ENCODE measurements around the gene HMGN4.

The HMGN4 gene

DNA sequence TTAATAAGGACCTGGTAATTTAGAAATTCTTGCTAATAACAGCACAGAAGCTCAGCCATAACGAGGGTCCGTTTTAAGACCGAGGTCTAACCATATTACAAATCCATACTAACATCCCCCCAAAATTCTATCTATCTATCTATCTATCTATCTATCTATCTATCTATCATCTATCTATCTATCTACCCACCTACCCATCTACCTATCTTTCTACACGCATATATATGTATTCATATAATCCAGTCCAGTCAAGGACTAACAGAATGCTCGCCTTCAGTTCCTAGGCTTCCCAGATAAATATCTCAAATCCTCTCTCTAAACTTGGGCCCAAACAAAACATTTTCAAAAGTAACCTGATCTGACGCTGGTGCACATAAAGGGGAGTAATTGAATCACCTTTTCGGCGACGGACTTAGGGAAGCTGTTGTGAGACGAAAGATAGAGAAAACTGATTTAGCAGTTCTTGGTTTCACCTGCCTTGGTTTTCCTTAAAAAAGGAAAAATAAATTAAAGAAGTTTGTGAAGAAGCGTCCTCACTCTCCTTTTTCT, 14.5 kb downstream of the HMGN4 start:
- DNase-seq: no peak

- DNase-seq: peak; percentile 61
Observed at GRCh38 chr6:26553264-26553634, 15.1 kb downstream of the HMGN4 start.

DNA sequence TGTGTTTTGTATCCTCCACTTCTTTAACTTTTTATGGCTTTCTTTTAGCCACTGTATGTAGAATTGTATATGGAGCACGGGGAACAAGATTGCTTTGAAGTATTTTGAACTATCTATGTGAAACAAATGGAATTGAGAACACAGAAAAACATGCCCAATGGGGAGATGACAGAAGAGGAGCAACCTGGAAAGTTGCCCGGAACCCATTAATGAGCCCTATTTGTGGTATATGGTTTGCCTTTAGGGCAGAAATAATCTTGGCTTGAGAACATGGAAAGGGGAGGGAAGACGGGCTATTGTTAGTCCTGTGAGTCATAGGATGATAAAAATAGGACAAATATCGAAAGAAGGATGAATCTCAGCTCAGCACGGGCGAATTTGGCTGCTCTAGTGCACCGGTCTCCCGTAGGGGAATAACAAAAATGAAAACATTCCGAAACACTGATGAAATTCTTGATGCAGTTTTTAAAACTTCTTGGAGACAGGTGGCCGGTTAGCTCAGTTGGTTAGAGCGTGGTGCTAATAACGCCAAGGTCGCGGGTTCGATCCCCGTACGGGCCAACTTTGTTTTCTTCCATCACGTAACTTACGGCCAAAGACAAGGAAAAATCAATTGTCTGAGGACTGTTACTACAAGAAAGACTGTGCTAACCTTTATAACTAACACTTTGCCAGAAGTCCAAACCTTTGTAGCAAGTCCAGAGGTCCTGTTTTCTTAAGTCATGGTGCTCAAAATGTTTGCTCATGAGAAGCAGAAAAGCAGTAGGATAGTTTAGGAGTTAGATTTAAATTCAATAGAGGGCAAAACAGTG, 15.7 kb downstream of the HMGN4 start:
- DNase-seq: peak; percentile 63

- no peak for DNase-seq
Observed at GRCh38 chr6:26554447-26554696, 16.2 kb downstream of the HMGN4 start.

- peak; percentile 32 for DNase-seq
Observed at GRCh38 chr6:26554697-26555504, 16.7 kb downstream of the HMGN4 start.

DNA sequence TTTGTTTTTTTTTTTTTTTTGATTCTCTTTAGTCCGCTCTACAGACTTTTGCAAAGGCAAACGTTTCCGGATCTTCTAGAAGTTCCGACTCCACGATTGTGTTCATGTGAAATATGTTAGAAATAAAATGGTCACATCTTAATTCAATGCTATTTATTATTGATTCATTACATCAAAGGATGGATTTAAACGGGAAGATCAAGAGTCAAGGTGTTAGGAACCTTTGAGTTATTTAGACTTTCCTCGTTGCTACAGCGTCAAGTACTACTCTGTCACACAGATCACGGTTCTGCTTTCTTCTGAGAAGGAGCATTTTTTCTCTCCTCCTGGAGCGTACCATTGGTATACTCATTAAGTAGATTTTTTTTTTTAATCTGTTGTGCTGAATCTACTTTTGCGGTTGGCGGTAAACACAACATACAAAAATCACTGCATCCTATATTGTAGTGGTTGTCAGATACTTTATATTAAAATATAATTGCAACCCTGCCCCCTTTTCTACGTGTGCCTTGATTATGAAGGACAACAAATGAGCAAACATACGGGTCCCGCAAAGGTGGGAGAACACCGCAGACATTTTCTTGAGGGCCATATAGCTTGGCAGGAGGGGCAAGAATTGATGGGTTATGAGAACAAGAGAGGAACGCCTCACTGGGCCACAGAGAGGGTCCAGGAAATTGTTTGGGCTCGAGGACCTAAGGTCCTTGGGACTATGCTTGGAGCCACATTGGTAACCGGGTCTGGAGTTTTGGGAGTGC, 17.5 kb downstream of the HMGN4 start:
- DNase-seq: no peak

- DNase-seq: no peak
Observed at GRCh38 chr6:26556263-26557070, 18.3 kb downstream of the HMGN4 start.

DNA sequence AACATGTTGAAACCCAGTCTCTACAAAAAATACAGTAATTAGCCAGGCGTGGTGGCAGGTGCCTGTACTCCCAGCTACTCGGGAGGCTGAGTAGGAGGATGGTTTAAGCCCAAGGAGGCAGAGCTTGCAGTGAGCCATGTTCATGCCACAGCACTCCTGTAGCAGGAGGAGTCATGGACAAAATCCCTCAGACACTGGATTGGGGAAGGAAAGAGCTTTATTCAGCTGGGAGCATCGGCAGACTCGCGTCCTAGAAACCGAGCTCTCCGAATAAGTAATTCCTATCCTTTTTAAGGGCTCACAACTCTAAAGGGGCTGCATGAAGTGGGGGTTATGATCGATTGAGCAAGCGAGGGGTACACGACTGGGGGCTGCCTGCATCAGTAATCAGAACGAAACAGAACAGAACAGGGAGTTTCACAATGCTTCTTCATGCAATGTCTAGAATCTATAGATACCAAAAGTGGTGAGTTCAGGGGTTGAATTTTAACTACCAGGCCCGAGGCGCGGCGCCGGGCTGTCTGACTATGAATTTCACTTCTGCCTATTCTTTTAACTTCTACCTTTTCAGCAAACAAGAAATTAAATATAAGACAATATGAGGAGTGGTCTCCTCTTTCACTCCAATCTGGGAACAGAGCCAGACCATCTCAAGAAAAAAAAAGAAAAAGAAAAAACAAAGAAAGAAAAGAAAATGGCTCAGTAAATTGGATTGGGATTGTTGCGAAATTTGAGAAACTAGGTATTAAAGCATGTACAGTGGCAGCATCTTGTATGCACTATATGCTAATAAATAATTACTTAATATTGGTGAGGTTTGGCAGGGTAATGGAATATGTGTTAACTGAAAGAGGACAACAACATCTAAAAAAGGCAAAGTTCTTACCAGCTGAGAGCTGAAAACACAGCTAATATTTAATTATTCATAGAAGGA, 23.6 kb downstream of the HMGN4 start:
- DNase-seq: no peak

DNA sequence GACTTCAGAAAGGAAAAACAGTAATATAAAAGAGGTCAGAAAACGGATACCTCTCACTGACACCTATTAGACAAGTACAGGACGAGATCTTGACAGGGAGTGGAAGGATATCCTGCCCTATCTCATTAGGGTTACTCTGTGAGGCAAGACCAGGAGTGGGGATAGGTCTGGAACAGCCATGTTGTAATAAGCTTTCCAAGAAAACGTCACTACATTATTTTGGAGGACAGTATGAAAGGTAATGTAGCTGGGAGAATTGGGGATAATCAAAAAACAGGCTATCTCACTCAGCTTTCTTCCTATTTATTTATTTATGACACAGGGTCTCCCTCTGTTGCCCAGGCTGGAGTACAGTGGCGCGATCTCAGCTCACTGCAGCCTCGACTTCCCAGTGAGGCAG, 25.3 kb downstream of the HMGN4 start:
- no peak for DNase-seq

GRCh38 chr6:26568601-26569432, 30.7 kb downstream of the HMGN4 start:
- peak; percentile 100 for DNase-seq

GRCh38 chr6:26569433-26569764, 31.2 kb downstream of the HMGN4 start:
- DNase-seq: no peak

DNA sequence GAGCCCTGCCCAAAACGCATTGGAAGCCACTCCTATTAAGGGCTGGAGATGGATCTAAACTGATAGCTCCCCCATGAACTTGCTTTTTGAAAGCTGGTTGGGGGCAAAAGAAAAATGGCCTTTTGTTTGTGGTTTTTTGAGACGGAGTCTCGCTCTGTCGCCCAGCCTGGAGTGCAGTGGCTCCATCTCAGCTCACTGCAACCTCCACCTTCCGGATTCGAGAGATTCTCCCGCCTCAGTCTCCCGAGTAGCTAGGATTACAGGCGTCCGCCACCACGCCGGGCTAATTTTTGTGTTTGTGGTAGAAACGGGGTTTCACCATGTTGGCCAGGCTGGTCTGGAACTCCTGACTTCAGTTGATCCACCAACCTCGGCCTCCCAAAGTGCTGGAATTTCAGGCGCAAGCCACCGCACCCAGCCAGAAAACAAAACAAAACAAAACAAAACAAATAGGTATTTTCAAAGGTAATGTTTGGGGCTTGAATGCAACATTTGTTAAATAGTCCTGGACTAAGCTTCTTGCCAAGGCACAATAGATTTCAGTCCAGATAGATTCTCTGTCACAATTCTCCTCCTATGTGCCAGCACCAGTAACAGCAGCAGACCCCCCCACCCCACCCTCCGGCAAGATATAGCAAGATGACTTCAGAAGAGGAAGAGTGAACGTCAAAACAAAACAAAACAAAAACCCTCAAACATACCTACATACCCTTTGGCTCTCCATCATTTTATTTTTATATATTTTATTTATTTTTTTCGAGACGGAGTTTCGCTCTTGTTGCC, 32.1 kb downstream of the HMGN4 start:
- DNase-seq: no peak

DNA sequence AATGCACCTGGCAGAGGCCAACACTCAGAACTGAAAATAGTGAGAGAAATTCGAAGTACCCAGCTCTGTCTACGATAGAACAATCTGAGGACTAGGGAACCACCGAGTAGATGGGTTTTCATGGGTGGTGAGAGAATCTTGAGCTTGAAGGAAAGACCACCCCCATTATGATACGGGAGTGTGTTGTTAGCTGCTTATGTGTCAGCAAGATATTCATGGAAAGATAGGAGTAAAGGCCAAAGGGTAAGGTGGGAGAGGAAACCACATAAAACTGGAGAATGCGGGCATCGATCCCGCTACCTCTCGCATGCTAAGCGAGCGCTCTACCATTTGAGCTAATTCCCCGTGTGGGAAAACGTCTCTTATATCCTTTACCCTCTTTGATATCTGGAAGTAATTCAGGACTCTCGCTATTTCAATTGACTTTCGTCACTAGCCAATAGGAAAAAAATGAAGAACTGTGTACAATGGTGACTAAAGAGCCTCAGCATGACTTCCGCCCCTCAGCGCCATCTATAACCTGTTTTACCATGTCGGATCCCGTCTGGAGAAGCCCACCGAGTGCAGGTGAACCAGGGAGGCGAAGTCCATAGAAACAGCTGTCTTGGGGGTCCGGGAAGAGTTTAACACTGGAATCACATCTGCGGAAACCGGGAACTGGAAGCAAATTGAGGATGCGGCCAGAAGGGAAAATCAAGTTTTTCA, 33.6 kb downstream of the HMGN4 start:
- DNase-seq: no peak

DNA sequence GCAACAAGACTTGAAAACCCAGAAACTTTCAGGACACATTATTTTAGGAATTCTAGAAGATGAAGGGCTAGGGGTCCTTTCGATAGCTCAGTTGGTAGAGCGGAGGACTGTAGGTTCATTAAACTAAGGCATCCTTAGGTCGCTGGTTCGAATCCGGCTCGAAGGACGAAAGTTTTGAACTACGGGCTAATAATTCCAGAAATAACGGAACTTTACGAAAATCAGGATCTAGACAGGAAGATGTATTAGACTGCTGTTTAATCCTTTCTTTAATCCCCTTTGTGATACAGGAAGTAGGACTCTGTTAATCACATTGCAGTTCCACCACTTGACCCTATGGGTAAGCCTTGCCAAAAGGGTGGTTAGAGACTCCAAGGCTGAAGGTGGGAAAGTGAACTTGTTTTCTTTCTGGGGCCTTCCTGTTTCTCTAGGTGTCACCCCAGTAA, 37.4 kb downstream of the HMGN4 start:
- no peak for DNase-seq

GRCh38 chr6:26576407-26576843, 38.3 kb downstream of the HMGN4 start:
- no peak for DNase-seq

GRCh38 chr6:26576929-26577719, 39.0 kb downstream of the HMGN4 start:
- DNase-seq: peak; percentile 49

- no peak for DNase-seq
Observed at GRCh38 chr6:26577720-26578072, 39.5 kb downstream of the HMGN4 start.

GRCh38 chr6:26578279-26578678, 40.1 kb downstream of the HMGN4 start:
- DNase-seq: no peak
